ENCODE data around the gene TRPM3. TPM values are rescaled to one million over a fixed set of nuclear protein-coding genes. Genes with fewer than 3 reads are reported as not detected.

Gene TRPM3
- total and polyA plus RNA-seq, 2 of the 13 experiments (the other 11 are each of a cell fraction or from before 2014, with no cell fraction given): not detected

- 17% methylated on average over 6 of the region's 6 CpGs for WGBS (ENCODE audit: low lambda C conversion rate)
- POLR2A ChIA-PET: no interaction called here
- intact Hi-C loops (cut with micrococcal nuclease; ENCODE audit: unreplicated experiment): no loop called here
- CTCF ChIA-PET (ENCODE audit: low intra/inter-chr PET ratio, low total read pairs): no interaction called here
- no peak overlapping the region for H3K4me2 ChIP-seq (ENCODE audit: low read depth, low read length)
- ATAC-seq (no peak), FAIRE-seq (no peak), DNase-seq (ENCODE audit: low spot score) (no peak)
- no peak overlapping the region for H2AFZ ChIP-seq (ENCODE audit: low read length)
- no peaks in the 10 kb centered on the region for H4K20me1 ChIP-seq (ENCODE audit: insufficient read depth, low read length)
- H3K9me3 ChIP-seq (ENCODE audit: low read length): no peaks in the 10 kb centered on the region
- H3K36me3 ChIP-seq (replicated peaks in 1 of 2; ENCODE audit: control insufficient read depth in 1 of 2, insufficient read depth in 2 of 2, low read length in 2 of 2): no peaks in the 10 kb centered on the region
- no peaks in the 10 kb centered on the region for H3K79me2 ChIP-seq (ENCODE audit: insufficient read depth, low read length)
- no peak overlapping the region for H3K9ac ChIP-seq (ENCODE audit: insufficient read depth, low read depth, low read length)
- H3K4me1 ChIP-seq (ENCODE audit: insufficient read depth, low read length): no peaks in the 10 kb centered on the region
- TF ChIP-seq RFX3 (CRISPR knock-in tag; IDR thresholded peaks at IDR 0.05) (no peak), ZFP37 (CRISPR knock-in tag; IDR thresholded peaks at IDR 0.05; ENCODE audit: borderline replicate concordance) (no peak), HMG20A (CRISPR knock-in tag; IDR thresholded peaks at IDR 0.05; ENCODE audit: borderline replicate concordance) (no peak), ZSCAN29 (CRISPR knock-in tag; conservative IDR thresholded peaks at IDR 0.05) (no peak), PHF21A (CRISPR knock-in tag; IDR thresholded peaks at IDR 0.05) (no peak), ZNF816 (CRISPR knock-in tag; IDR thresholded peaks at IDR 0.05; ENCODE audit: borderline replicate concordance) (no peak)
- in situ Hi-C loops (cut with HindIII; ENCODE audit: extremely low pct_ligation_motif_present, low pct_unique_long_range_greater_than_20kb): no loop called here
- H3K27me3 ChIP-seq (ENCODE audit: control insufficient read depth in 1 of 2, insufficient read depth in 2 of 2, low read length in 2 of 2): no peaks in the 10 kb centered on the region; a peak in 2 of 5 replicates
- no TSS peak for BruUV-seq (replicated peaks)
- no peak overlapping the region for H3K27ac ChIP-seq (ENCODE audit: extremely low read length, insufficient read depth, low read length)
- H3K4me3 ChIP-seq (replicated peaks in 1 of 3; ENCODE audit: insufficient read depth in 1 of 3, low read depth in 2 of 3, low read length in 3 of 3): no peak overlapping the region
These were observed 218.7 kb downstream of the TRPM3 start for GRCh38 chr9:70902692-70903131.

DNA sequence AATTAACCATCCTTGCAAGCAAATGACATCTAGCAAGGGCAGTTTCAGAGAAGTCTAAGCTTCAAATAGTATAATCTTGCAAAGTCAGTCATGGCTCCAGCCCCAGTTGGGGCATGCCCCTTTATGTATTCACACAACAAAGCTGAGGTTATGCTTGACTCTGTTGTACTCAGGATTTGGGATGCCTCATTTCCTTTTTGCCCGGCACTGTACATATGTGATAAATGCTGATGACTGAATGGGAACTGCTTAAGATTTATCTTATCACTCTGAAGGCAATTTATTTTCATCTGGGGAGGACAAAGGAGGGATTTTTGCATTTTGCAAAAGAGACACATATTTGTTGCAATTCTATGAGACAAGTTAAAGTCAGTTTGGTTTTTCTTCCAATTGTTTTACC is 219.2 kb downstream of the TRPM3 start:
- no peaks in the 10 kb centered on the region for H3K9me3 ChIP-seq (ENCODE audit: low read length)
- ATAC-seq: no peak
- H4K20me1 ChIP-seq (ENCODE audit: insufficient read depth, low read length): no peaks in the 10 kb centered on the region
- H3K36me3 ChIP-seq (replicated peaks in 1 of 2; ENCODE audit: control insufficient read depth in 1 of 2, insufficient read depth in 2 of 2, low read length in 2 of 2): no peaks in the 10 kb centered on the region
- no peak overlapping the region for H3K9ac ChIP-seq (ENCODE audit: insufficient read depth, low read depth, low read length)
- H2AFZ ChIP-seq (ENCODE audit: low read length): no peak overlapping the region
- DNase-seq (ENCODE audit: low spot score): no peak
- ChIA-PET CTCF (ENCODE audit: low intra/inter-chr PET ratio, low total read pairs) (no interaction called here), POLR2A (no interaction called here)
- no peaks in the 10 kb centered on the region for H3K4me1 ChIP-seq (ENCODE audit: insufficient read depth, low read length)
- no peaks in the 10 kb centered on the region; a peak in 2 of 5 replicates for H3K27me3 ChIP-seq (ENCODE audit: control insufficient read depth in 1 of 2, insufficient read depth in 2 of 2, low read length in 2 of 2)
- in situ Hi-C loops (cut with HindIII; ENCODE audit: extremely low pct_ligation_motif_present, low pct_unique_long_range_greater_than_20kb): no loop called here
- BruUV-seq (replicated peaks): no TSS peak
- WGBS (ENCODE audit: low lambda C conversion rate): 48% methylated on average over 1 of the region's 1 CpG
- FAIRE-seq: no peak
- intact Hi-C loops (cut with micrococcal nuclease; ENCODE audit: unreplicated experiment): no loop called here
- H3K27ac ChIP-seq (ENCODE audit: extremely low read length, insufficient read depth, low read length): no peak overlapping the region
- H3K4me3 ChIP-seq (replicated peaks in 1 of 3; ENCODE audit: insufficient read depth in 1 of 3, low read depth in 2 of 3, low read length in 3 of 3): no peak overlapping the region
- no peak overlapping the region for H3K4me2 ChIP-seq (ENCODE audit: low read depth, low read length)
- H3K79me2 ChIP-seq (ENCODE audit: insufficient read depth, low read length): no peaks in the 10 kb centered on the region
- TF ChIP-seq, protein P1, sequence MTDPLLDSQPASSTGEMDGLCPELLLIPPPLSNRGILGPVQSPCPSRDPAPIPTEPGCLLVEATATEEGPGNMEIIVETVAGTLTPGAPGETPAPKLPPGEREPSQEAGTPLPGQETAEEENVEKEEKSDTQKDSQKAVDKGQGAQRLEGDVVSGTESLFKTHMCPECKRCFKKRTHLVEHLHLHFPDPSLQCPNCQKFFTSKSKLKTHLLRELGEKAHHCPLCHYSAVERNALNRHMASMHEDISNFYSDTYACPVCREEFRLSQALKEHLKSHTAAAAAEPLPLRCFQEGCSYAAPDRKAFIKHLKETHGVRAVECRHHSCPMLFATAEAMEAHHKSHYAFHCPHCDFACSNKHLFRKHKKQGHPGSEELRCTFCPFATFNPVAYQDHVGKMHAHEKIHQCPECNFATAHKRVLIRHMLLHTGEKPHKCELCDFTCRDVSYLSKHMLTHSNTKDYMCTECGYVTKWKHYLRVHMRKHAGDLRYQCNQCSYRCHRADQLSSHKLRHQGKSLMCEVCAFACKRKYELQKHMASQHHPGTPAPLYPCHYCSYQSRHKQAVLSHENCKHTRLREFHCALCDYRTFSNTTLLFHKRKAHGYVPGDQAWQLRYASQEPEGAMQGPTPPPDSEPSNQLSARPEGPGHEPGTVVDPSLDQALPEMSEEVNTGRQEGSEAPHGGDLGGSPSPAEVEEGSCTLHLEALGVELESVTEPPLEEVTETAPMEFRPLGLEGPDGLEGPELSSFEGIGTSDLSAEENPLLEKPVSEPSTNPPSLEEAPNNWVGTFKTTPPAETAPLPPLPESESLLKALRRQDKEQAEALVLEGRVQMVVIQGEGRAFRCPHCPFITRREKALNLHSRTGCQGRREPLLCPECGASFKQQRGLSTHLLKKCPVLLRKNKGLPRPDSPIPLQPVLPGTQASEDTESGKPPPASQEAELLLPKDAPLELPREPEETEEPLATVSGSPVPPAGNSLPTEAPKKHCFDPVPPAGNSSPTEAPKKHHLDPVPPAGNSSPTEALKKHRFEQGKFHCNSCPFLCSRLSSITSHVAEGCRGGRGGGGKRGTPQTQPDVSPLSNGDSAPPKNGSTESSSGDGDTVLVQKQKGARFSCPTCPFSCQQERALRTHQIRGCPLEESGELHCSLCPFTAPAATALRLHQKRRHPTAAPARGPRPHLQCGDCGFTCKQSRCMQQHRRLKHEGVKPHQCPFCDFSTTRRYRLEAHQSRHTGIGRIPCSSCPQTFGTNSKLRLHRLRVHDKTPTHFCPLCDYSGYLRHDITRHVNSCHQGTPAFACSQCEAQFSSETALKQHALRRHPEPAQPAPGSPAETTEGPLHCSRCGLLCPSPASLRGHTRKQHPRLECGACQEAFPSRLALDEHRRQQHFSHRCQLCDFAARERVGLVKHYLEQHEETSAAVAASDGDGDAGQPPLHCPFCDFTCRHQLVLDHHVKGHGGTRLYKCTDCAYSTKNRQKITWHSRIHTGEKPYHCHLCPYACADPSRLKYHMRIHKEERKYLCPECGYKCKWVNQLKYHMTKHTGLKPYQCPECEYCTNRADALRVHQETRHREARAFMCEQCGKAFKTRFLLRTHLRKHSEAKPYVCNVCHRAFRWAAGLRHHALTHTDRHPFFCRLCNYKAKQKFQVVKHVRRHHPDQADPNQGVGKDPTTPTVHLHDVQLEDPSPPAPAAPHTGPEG (CRISPR knock-in tag; IDR thresholded peaks at IDR 0.05): no peak
- no peak for TF ChIP-seq RBM22 (optimal IDR thresholded peaks at IDR 0.05; ENCODE audit: low read length)
- TF ChIP-seq SRSF4 (IDR thresholded peaks at IDR 0.05; ENCODE audit: low read depth, low read length, poor library complexity, severe bottlenecking): no peak
- no peak for TF ChIP-seq ATRX (CRISPR knock-in tag; IDR thresholded peaks at IDR 0.05; ENCODE audit: borderline replicate concordance)
- no peak for TF ChIP-seq GLI4 (CRISPR knock-in tag; IDR thresholded peaks at IDR 0.05; ENCODE audit: borderline replicate concordance)
- TF ChIP-seq SIN3A (IDR thresholded peaks at IDR 0.05; ENCODE audit: borderline replicate concordance, low read depth, low read length): no peak
- TF ChIP-seq, protein P2, sequence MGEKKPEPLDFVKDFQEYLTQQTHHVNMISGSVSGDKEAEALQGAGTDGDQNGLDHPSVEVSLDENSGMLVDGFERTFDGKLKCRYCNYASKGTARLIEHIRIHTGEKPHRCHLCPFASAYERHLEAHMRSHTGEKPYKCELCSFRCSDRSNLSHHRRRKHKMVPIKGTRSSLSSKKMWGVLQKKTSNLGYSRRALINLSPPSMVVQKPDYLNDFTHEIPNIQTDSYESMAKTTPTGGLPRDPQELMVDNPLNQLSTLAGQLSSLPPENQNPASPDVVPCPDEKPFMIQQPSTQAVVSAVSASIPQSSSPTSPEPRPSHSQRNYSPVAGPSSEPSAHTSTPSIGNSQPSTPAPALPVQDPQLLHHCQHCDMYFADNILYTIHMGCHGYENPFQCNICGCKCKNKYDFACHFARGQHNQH (CRISPR knock-in tag; IDR thresholded peaks at IDR 0.05): no peak
- TF ChIP-seq ZSCAN9 (CRISPR knock-in tag; IDR thresholded peaks at IDR 0.05; ENCODE audit: borderline replicate concordance): no peak

Measured in HepG2 (cell line).